DND-41 (cell line): ENCODE results near the gene ZDHHC7.
"Not testable (repeated sequence)": the region's sequence is repeated elsewhere in the genome, so short reads cannot be mapped to it uniquely, and the experiment has no call there.

Source experiments
- ATAC-seq: fragments of 200-7000 bp; cut with Tn5 transposase; 3 replicates; pipeline ENCODE4 v1.9.1; 2021; ENCODE audit warnings: low read depth; ENCODE audit not compliant: insufficient read depth
- DNase-seq: peaks from one replicate; pipeline ENCODE4 v3.0.0-alpha.2; 2020
- H2AFZ ChIP-seq: 2 replicates; pipeline ENCODE4 v1.6.0; 2012; ENCODE audit warnings: low read depth, low read length
- H3K27ac ChIP-seq: 2 replicates; pipeline ENCODE4 v1.5.1; 2012; ENCODE audit warnings: low read length, inconsistent platforms
- H3K27me3 ChIP-seq: fragments of 200-600 bp; sonication (generic); 2 replicates; pipeline ENCODE4 v1.6.0; 2012; ENCODE audit warnings: low read length, mild to moderate bottlenecking, inconsistent platforms; ENCODE audit not compliant: insufficient read depth, poor library complexity
- H3K36me3 ChIP-seq: 2 replicates; pipeline ENCODE4 v1.5.1; 2012; ENCODE audit warnings: low read length, inconsistent platforms; ENCODE audit not compliant: insufficient read depth
- H3K4me1 ChIP-seq: 2 replicates; pipeline ENCODE4 v1.5.1; 2012; ENCODE audit warnings: mild to moderate bottlenecking, low read length; ENCODE audit not compliant: insufficient read depth
- H3K4me2 ChIP-seq: 2 replicates; pipeline ENCODE4 v1.6.0; 2012; ENCODE audit warnings: mild to moderate bottlenecking, moderate library complexity, low read length, inconsistent platforms; ENCODE audit not compliant: insufficient read depth
- H3K4me3 ChIP-seq, 2 experiments: fragments of 200-600 bp in 1 of 2; shearing (Covaris generic) in 1 of 2; 2 replicates each; pipeline ENCODE4 v1.5.1; 2012 to 2016; ENCODE audit warnings: inconsistent platforms in 2 of 2, low read length in 2 of 2, mild to moderate bottlenecking in 2 of 2, low read depth in 1 of 2, moderate library complexity in 1 of 2
- H3K79me2 ChIP-seq: 2 replicates; pipeline ENCODE4 v1.6.0; 2012; ENCODE audit warnings: low read length, inconsistent platforms; ENCODE audit not compliant: insufficient read depth
- H3K9ac ChIP-seq: 2 replicates; pipeline ENCODE4 v1.6.0; 2012; ENCODE audit warnings: low read depth, mild to moderate bottlenecking, inconsistent platforms, low read length, moderate library complexity
- H3K9me3 ChIP-seq: 2 replicates; pipeline ENCODE4 v1.5.1; 2012; ENCODE audit warnings: low read length, moderate library complexity, mild to moderate bottlenecking, inconsistent platforms; ENCODE audit not compliant: insufficient read depth, severe bottlenecking
- H4K20me1 ChIP-seq: 2 replicates; pipeline ENCODE4 v1.6.0; 2012; ENCODE audit warnings: low read length; ENCODE audit not compliant: insufficient read depth
- EZH2 ChIP-seq: IDR thresholded peaks from 3 replicates; pipeline ENCODE4 v1.6.1; 2012; ENCODE audit warnings: borderline replicate concordance, low read depth, mild to moderate bottlenecking, moderate library complexity, low read length, inconsistent platforms; ENCODE audit not compliant: severe bottlenecking
- TF ChIP-seq, protein P1 (sequence below): IDR thresholded peaks from 2 replicates; pipeline ENCODE4 v1.5.1; 2012; ENCODE audit warnings: borderline replicate concordance, low read length, moderate library complexity, mild to moderate bottlenecking; ENCODE audit not compliant: poor library complexity, severe bottlenecking; ENCODE audit errors: extremely low read depth

Gene ZDHHC7

DNA sequence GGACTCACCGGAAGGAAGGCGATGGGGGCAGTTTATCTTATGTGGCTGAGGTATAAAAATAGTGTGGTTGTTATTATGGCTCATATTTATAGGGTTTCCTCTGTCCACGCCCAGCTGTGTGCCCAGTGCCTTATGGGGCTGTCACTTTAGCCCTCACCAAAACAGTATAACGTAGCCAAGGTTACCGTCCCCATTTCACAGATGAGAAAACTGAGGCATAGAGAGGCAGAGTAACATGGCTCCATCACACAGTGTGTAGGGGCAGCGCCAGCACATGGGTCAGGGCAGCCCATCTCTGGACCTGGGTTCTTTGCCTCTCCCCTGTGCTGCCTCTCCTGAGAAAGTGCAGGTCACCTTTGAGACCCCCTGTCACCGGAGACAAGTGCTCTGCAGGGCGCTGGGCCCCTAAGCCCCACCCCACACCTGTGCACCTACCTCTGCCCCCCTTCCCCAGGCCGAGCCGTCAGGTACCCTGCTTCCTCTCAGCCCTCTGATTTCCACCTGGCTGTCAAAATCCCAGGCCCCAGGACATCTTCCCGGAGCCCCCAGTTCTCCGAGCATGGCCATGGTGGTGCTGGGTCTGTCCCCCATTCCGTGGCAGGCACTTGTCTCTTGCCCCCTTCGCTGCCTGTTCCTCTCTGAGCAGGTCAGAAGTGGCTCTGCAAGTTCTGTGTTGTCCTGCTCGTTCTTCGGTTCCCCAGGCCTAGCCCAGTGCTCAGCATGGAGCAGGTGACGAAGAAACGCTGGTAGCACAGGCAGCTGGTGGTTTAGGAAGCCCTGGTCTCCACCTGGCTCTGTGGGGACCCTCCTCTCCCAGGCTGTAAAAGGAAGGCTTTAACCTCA, 23.5 kb upstream of the ZDHHC7 start:
- Histone ChIP-seq H3K4me2 (no peak overlapping the region), H3K9me3 (no peaks in the 10 kb centered on the region), H4K20me1 (no peaks in the 10 kb centered on the region), H3K4me3 (no peak overlapping the region), H3K79me2 (no peaks in the 10 kb centered on the region), H3K36me3 (no peaks in the 10 kb centered on the region), H3K9ac (no peak overlapping the region), H2AFZ (no peak overlapping the region), H3K27me3 (no peaks in the 10 kb centered on the region), H3K4me1 (no peaks in the 10 kb centered on the region), H3K27ac (no peak overlapping the region)
- ATAC-seq (no peak), DNase-seq (no peak)
- TF ChIP-seq EZH2, result no peak
- TF ChIP-seq, protein P1, sequence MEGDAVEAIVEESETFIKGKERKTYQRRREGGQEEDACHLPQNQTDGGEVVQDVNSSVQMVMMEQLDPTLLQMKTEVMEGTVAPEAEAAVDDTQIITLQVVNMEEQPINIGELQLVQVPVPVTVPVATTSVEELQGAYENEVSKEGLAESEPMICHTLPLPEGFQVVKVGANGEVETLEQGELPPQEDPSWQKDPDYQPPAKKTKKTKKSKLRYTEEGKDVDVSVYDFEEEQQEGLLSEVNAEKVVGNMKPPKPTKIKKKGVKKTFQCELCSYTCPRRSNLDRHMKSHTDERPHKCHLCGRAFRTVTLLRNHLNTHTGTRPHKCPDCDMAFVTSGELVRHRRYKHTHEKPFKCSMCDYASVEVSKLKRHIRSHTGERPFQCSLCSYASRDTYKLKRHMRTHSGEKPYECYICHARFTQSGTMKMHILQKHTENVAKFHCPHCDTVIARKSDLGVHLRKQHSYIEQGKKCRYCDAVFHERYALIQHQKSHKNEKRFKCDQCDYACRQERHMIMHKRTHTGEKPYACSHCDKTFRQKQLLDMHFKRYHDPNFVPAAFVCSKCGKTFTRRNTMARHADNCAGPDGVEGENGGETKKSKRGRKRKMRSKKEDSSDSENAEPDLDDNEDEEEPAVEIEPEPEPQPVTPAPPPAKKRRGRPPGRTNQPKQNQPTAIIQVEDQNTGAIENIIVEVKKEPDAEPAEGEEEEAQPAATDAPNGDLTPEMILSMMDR, result no peak

DNA sequence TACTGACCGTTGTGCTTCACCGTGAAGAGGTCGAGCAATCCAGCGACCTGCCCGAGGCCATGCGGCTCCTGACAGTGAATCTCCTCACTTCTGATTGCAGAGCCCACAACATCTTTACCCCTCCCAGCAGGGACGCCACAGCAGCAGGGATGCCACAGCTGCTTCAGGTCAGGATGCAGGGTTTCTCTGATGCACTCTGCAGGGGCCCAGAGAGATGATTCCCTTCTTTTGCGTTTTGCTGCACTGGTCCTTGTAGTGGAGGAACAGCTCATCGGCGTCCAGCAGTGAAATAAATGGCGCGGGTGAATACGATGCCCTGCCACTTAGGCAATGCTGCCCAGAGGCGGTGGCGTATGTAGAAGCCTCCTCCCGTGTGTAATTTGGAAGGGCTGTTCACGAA, 21.8 kb upstream of the ZDHHC7 start:
- ATAC-seq (no peak), DNase-seq (no peak)
- Histone ChIP-seq H2AFZ (no peak overlapping the region), H3K4me2 (no peak overlapping the region), H4K20me1 (no peaks in the 10 kb centered on the region), H3K36me3 (no peaks in the 10 kb centered on the region), H3K9ac (no peak overlapping the region), H3K27ac (no peak overlapping the region), H3K9me3 (no peaks in the 10 kb centered on the region), H3K79me2 (no peaks in the 10 kb centered on the region), H3K4me1 (peaks cover 14% of the 10 kb centered on the region), H3K27me3 (peaks cover 12% of the 10 kb centered on the region), H3K4me3 (no peak overlapping the region)
- TF ChIP-seq EZH2, result no peak
- TF ChIP-seq, protein P1, result no peak

DNA sequence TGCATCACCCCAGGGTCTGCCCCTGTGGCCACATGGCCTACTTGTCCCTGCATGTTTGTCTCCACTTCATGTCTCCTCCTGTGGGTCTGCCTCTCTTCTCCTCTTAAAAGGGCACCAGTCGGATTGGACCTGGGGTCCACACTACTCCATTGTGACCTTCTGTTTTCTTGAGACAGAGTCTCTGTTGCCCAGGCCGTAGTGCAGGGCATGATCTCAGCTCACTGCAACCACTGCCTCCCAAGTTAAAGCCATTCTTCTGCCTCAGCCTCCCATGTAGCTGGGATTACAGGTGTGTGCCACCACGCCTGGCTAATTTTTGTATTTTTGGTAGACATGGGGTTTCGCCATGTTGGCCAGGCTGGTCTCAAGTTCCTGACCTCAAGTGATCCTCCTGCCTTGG, 20.9 kb upstream of the ZDHHC7 start:
- H3K9me3 ChIP-seq, H3K4me3 ChIP-seq, H3K4me2 ChIP-seq, H4K20me1 ChIP-seq, DNase-seq, H3K27ac ChIP-seq, H2AFZ ChIP-seq, H3K79me2 ChIP-seq, H3K36me3 ChIP-seq, ATAC-seq, H3K9ac ChIP-seq: not testable (repeated sequence)
- Histone ChIP-seq H3K27me3 (peaks cover 15% of the 10 kb centered on the region), H3K4me1 (peaks cover 19% of the 10 kb centered on the region)

DNA sequence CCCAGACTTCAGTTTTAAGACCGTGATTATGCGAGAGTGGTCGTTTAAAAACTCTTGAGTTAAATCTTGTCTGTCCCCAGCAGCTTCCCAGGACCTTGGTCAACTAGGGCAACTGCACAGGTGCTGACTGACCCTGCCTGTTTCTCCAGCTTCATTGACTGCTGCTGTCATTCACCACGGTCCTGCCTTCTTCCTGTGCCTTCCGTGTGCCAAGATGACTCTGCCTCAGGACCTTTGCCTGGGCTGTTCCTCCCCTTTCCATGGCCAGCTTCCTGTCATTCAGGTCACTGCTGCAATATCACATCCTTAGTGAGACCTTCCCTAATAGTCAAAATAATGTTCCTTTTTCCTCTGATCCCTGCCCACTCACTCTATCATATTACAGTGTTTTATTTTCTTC, 20.1 kb upstream of the ZDHHC7 start:
- H3K4me1 ChIP-seq, result peaks cover 27% of the 10 kb centered on the region
- DNase-seq, result no peak
- no peak for TF ChIP-seq EZH2
- TF ChIP-seq, protein P1, result no peak

More for the DNA sequence above, 20.1 kb upstream of the ZDHHC7 start:
- Histone ChIP-seq H3K9ac (no peak overlapping the region), H2AFZ (no peak overlapping the region), H3K27me3 (peaks cover 15% of the 10 kb centered on the region), H4K20me1 (no peaks in the 10 kb centered on the region), H3K9me3 (no peaks in the 10 kb centered on the region), H3K79me2 (no peaks in the 10 kb centered on the region), H3K4me3 (no peak overlapping the region), H3K36me3 (no peaks in the 10 kb centered on the region), H3K4me2 (no peak overlapping the region), H3K27ac (no peak overlapping the region)
- no peak for ATAC-seq
